Globus pallidus (tissue), 1 donor: Measurements from ENCODE around the gene KRT71.

Source experiments
- DNase-seq: peaks from one replicate; pipeline ENCODE4 v3.0.0-alpha.2; 2015; ENCODE audit warnings: low spot score

KRT71 gene

GRCh38 chr12:52497975-52498374 is 55.0 kb downstream of the KRT71 start:
- no peak for DNase-seq

- DNase-seq, result no peak
Observed at GRCh38 chr12:52496590-52497071, 56.3 kb downstream of the KRT71 start.

GRCh38 chr12:52496054-52496453 is 56.9 kb downstream of the KRT71 start:
- DNase-seq, result no peak

GRCh38 chr12:52495389-52495788 is 57.6 kb downstream of the KRT71 start:
- no peak for DNase-seq

- no peak for DNase-seq
Observed at GRCh38 chr12:52494518-52494917, 58.4 kb downstream of the KRT71 start.

- DNase-seq, result no peak
Observed at GRCh38 chr12:52494100-52494499, 58.8 kb downstream of the KRT71 start.
